GM12872 (cell line): ENCODE results near the gene CYP2C19.

ENCODE experiments used
- CTCF ChIP-seq: IDR thresholded peaks from 3 replicates; pipeline ENCODE4 v1.5.1; 2011; ENCODE audit warnings: low read depth, mild to moderate bottlenecking, low read length, moderate library complexity; ENCODE audit not compliant: insufficient read depth

Gene CYP2C19

GRCh38 chr10:94760586-94761178 lies 1.8 kb upstream of the CYP2C19 start:
- TF ChIP-seq CTCF, result no peak

GRCh38 chr10:94777886-94778458 lies 15.5 kb downstream of the CYP2C19 start:
- no peak for TF ChIP-seq CTCF

- no peak for TF ChIP-seq CTCF
Observed at GRCh38 chr10:94780844-94781243, 18.4 kb downstream of the CYP2C19 start.

- no peak for TF ChIP-seq CTCF
Observed at GRCh38 chr10:94784256-94784655, 21.8 kb downstream of the CYP2C19 start.

- TF ChIP-seq CTCF, result no peak
Observed at GRCh38 chr10:94785211-94785610, 22.7 kb downstream of the CYP2C19 start.

GRCh38 chr10:94803307-94803706 lies 40.8 kb downstream of the CYP2C19 start:
- no peak for TF ChIP-seq CTCF

GRCh38 chr10:94846204-94846603 lies 83.7 kb downstream of the CYP2C19 start:
- TF ChIP-seq CTCF, result no peak

- TF ChIP-seq CTCF, result no peak
Observed at GRCh38 chr10:94850766-94851165, 88.3 kb downstream of the CYP2C19 start.
